ENCODE measurements around the gene CMYA5. TPM values are rescaled to one million over a fixed set of nuclear protein-coding genes. Genes with fewer than 3 reads are reported as not detected.

Gene CMYA5
- total and polyA plus RNA-seq, 2 donors (not counting 3 experiments of a cell fraction or from before 2014, with no cell fraction given) = 0.04 to 0.20 TPM

DNA sequence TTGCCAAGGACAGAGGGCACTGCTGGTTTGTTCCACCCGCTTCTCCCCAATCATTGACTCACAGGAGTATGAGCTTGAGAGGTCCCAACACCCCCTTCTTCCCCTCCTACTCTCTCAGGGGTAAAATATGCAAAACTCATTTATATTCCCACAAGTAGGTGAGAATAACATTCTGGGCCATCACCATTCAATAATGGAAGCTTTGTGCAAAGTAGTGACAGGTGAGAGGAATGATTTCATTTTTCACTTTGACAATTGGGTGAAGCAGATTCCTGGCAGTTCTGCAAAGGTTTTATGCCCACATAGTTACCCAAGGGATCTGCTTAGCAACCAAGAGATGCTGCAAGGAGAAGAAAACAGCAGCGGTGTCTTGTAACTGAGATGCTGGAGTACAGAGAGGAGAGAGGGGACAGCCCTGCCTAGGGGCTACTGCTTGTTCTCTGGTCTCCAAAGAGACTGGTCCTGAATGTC is 137.6 kb downstream of the CMYA5 start:
- no TSS peak for BruUV-seq (replicated peaks)
- no peaks in the 10 kb centered on the region for H3K79me2 ChIP-seq (ENCODE audit: control insufficient read depth, insufficient read depth, low read length)
- H3K9ac ChIP-seq (replicated peaks; ENCODE audit: extremely low read depth, insufficient read depth, low read length) = no peak overlapping the region
- no peaks in the 10 kb centered on the region for H3K4me1 ChIP-seq (ENCODE audit: control insufficient read depth, extremely low read depth, insufficient read depth, low read length)
- no peak overlapping the region for H2AFZ ChIP-seq (ENCODE audit: low read depth, low read length)
- H3K9me1 ChIP-seq (replicated peaks; ENCODE audit: control insufficient read depth, extremely low read depth, insufficient read depth, low read length) = no peaks in the 10 kb centered on the region
- H4K20me1 ChIP-seq (replicated peaks; ENCODE audit: control insufficient read depth, extremely low read depth, insufficient read depth, low read length) = no peaks in the 10 kb centered on the region
- CTCF ChIA-PET = no interaction called here
- DNase-seq (ENCODE audit: low read depth, low spot score) = no peak
- dilution Hi-C loops (cut with MboI; ENCODE audit: extremely low pct_ligation_motif_present, low sequenced_read_pairs) (no loop called here), intact Hi-C loops (cut with micrococcal nuclease) (no loop called here)
- no peak overlapping the region for H3K4me3 ChIP-seq (replicated peaks in 1 of 3; ENCODE audit: insufficient read depth in 1 of 3, low read depth in 1 of 3, low read length in 3 of 3)
- H3K27ac ChIP-seq (ENCODE audit: insufficient read depth, low read depth, low read length) = no peak overlapping the region
- TF ChIP-seq MAX (IDR thresholded peaks at IDR 0.05; ENCODE audit: insufficient read depth, insufficient read length) = no peak
- TF ChIP-seq EZH2 (IDR thresholded peaks at IDR 0.05; ENCODE audit: borderline replicate concordance, low read depth, low read length, severe bottlenecking) = no peak
- TF ChIP-seq JUN (IDR thresholded peaks at IDR 0.05; ENCODE audit: borderline replicate concordance, insufficient read depth, insufficient read length, low read depth) = no peak
- no peak for TF ChIP-seq MYC (IDR thresholded peaks at IDR 0.05; ENCODE audit: low read depth, low read length)
- no peak for TF ChIP-seq CTCF (IDR thresholded peaks at IDR 0.05; ENCODE audit: extremely low read depth in 1 of 2, insufficient read depth in 1 of 2, low read depth in 1 of 2, low read length in 2 of 2)
- TF ChIP-seq POLR2AphosphoS5 (IDR thresholded peaks at IDR 0.05; ENCODE audit: insufficient read depth, low read depth, low read length) = no peak
- TF ChIP-seq GATA2 (IDR thresholded peaks at IDR 0.05; ENCODE audit: insufficient read depth, insufficient read length, low read depth, low read length) = no peak
- TF ChIP-seq FOS (IDR thresholded peaks at IDR 0.05; ENCODE audit: borderline replicate concordance, insufficient read depth, low read length) = no peak
- no peak for TF ChIP-seq POLR2A (IDR thresholded peaks at IDR 0.05; ENCODE audit: low read depth, low read length)
- no peaks in the 10 kb centered on the region for H3K36me3 ChIP-seq (ENCODE audit: control insufficient read depth in 2 of 2, extremely low read depth in 1 of 2, insufficient read depth in 2 of 2, low read length in 2 of 2)
- no peak for FAIRE-seq
- H3K9me3 ChIP-seq (replicated peaks; ENCODE audit: control insufficient read depth, insufficient read depth, low read length) = no peaks in the 10 kb centered on the region
- H3K27me3 ChIP-seq (ENCODE audit: control insufficient read depth in 2 of 2, insufficient read depth in 2 of 2, low read length in 2 of 2) = no peaks in the 10 kb centered on the region
- POLR2A ChIA-PET = no interaction called here
- H3K4me2 ChIP-seq (ENCODE audit: insufficient read depth, low read length) = no peak overlapping the region

Data from endothelial cell of umbilical vein (primary cell).